Skin epidermis (tissue), 12 donors: ENCODE measurements around the gene SLC12A2.

ENCODE experiments used
- H3K27ac ChIP-seq, 21 experiments: fragments of 200-600 bp; sonication (generic) in 11 of 21; one replicate each; pipeline ENCODE4 v1.5.0; 2020; ENCODE audit warnings: mild to moderate bottlenecking in 3 of 21, inconsistent platforms in 2 of 21, moderate library complexity in 2 of 21
- H3K4me3 ChIP-seq, 7 experiments: fragments of 200-600 bp; sonication (generic) in 2 of 7; one replicate each; pipeline ENCODE4 v1.5.0; 2020; ENCODE audit warnings: inconsistent platforms in 2 of 7, mild to moderate bottlenecking in 2 of 7, moderate library complexity in 1 of 7

The SLC12A2 gene

GRCh38 chr5:128092144-128092543, 8.6 kb downstream of the SLC12A2 start:
- Histone ChIP-seq H3K27ac (no peak overlapping the region), H3K4me3 (no peak overlapping the region)

GRCh38 chr5:128093368-128093767, 9.8 kb downstream of the SLC12A2 start:
- Histone ChIP-seq H3K4me3 (no peak overlapping the region), H3K27ac (no peak overlapping the region)

- Histone ChIP-seq H3K4me3 (no peak overlapping the region), H3K27ac (no peak overlapping the region)
These were observed 13.7 kb downstream of the SLC12A2 start for GRCh38 chr5:128097224-128097623.

GRCh38 chr5:128097781-128098180, 14.2 kb downstream of the SLC12A2 start:
- no peak overlapping the region for H3K27ac ChIP-seq

GRCh38 chr5:128099944-128100343, 16.4 kb downstream of the SLC12A2 start:
- H3K4me3 ChIP-seq = no peak overlapping the region
- H3K27ac ChIP-seq = no peak overlapping the region

More at GRCh38 chr5:128097781-128098180, 14.2 kb downstream of the SLC12A2 start:
- H3K4me3 ChIP-seq = no peak overlapping the region

GRCh38 chr5:128100860-128101557, 17.4 kb downstream of the SLC12A2 start:
- H3K27ac ChIP-seq = no peak overlapping the region
- H3K4me3 ChIP-seq = no peak overlapping the region

- no peak overlapping the region for H3K4me3 ChIP-seq
- no peak overlapping the region for H3K27ac ChIP-seq
These were observed 18.1 kb downstream of the SLC12A2 start for GRCh38 chr5:128101676-128102075.

- Histone ChIP-seq H3K4me3 (no peak overlapping the region), H3K27ac (no peak overlapping the region)
These were observed 21.6 kb downstream of the SLC12A2 start for GRCh38 chr5:128105203-128105602.

- Histone ChIP-seq H3K4me3 (no peak overlapping the region), H3K27ac (no peak overlapping the region)
These were observed 25.6 kb downstream of the SLC12A2 start for GRCh38 chr5:128109138-128109537.

GRCh38 chr5:128109766-128110165, 26.2 kb downstream of the SLC12A2 start:
- Histone ChIP-seq H3K27ac (no peak overlapping the region), H3K4me3 (no peak overlapping the region)

GRCh38 chr5:128111818-128112448, 28.4 kb downstream of the SLC12A2 start:
- no peak overlapping the region for H3K4me3 ChIP-seq
- H3K27ac ChIP-seq = peak overlapping the region in 1 of 21 experiments; percentile 0

- H3K4me3 ChIP-seq = no peak overlapping the region
- no peak overlapping the region for H3K27ac ChIP-seq
These were observed 32.9 kb downstream of the SLC12A2 start for GRCh38 chr5:128116445-128116844.

GRCh38 chr5:128118214-128118613, 34.6 kb downstream of the SLC12A2 start:
- H3K4me3 ChIP-seq = no peak overlapping the region
- no peak overlapping the region for H3K27ac ChIP-seq

GRCh38 chr5:128121651-128122050, 38.1 kb downstream of the SLC12A2 start:
- no peak overlapping the region for H3K4me3 ChIP-seq

GRCh38 chr5:128123936-128124335, 40.4 kb downstream of the SLC12A2 start:
- no peak overlapping the region for H3K4me3 ChIP-seq
- no peak overlapping the region for H3K27ac ChIP-seq

More at GRCh38 chr5:128121651-128122050, 38.1 kb downstream of the SLC12A2 start:
- no peak overlapping the region for H3K27ac ChIP-seq

GRCh38 chr5:128126241-128126640, 42.7 kb downstream of the SLC12A2 start:
- Histone ChIP-seq H3K4me3 (no peak overlapping the region), H3K27ac (no peak overlapping the region)

GRCh38 chr5:128132499-128132898, 48.9 kb downstream of the SLC12A2 start:
- no peak overlapping the region for H3K4me3 ChIP-seq
- H3K27ac ChIP-seq = no peak overlapping the region

- Histone ChIP-seq H3K27ac (no peak overlapping the region), H3K4me3 (no peak overlapping the region)
These were observed 51.7 kb downstream of the SLC12A2 start for GRCh38 chr5:128135286-128135685.

GRCh38 chr5:128143911-128144310, 60.3 kb downstream of the SLC12A2 start:
- Histone ChIP-seq H3K27ac (no peak overlapping the region), H3K4me3 (no peak overlapping the region)

- peak overlapping the region in 1 of 21 experiments; percentile 38 for H3K27ac ChIP-seq
- H3K4me3 ChIP-seq = no peak overlapping the region
These were observed 60.9 kb downstream of the SLC12A2 start for GRCh38 chr5:128144491-128144890.

- Histone ChIP-seq H3K4me3 (no peak overlapping the region), H3K27ac (no peak overlapping the region)
These were observed 63.1 kb downstream of the SLC12A2 start for GRCh38 chr5:128146671-128147070.
